ENCODE results near the gene C13orf46. TPM values are rescaled to one million over a fixed set of nuclear protein-coding genes. Genes with fewer than 3 reads are reported as not detected.

Gene C13orf46
- total RNA-seq, 1 experiment from 2014 or later = 0.10 TPM

DNA sequence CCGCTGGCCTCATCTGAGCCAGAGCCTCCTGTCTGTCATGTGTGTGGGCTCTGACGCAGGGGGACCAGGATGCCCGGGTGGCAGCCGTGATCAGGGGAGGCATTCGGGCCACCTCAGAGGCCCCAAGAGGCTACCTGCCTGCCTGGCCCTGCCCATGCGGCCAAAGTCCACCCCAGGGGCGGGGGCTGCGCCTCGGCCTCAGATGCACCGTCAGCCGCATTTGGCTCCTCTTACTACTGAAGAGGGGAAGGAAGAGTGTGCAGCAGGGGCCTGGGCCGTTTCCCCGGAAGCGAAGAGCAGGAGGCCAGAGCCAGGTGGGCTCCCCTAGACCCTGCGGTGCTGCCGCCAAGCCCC lies 34.0 kb downstream of the C13orf46 start:
- DNase-seq (ENCODE audit: low read depth) = no peak

- DNase-seq (ENCODE audit: low read depth) = no peak
Observed at GRCh38 chr13:113939129-113939943, 34.5 kb downstream of the C13orf46 start.

- DNase-seq (ENCODE audit: low read depth) = no peak
Observed at GRCh38 chr13:113938716-113939115, 35.2 kb downstream of the C13orf46 start.

- DNase-seq (ENCODE audit: low read depth) = no peak
Observed at GRCh38 chr13:113938246-113938645, 35.6 kb downstream of the C13orf46 start.

DNA sequence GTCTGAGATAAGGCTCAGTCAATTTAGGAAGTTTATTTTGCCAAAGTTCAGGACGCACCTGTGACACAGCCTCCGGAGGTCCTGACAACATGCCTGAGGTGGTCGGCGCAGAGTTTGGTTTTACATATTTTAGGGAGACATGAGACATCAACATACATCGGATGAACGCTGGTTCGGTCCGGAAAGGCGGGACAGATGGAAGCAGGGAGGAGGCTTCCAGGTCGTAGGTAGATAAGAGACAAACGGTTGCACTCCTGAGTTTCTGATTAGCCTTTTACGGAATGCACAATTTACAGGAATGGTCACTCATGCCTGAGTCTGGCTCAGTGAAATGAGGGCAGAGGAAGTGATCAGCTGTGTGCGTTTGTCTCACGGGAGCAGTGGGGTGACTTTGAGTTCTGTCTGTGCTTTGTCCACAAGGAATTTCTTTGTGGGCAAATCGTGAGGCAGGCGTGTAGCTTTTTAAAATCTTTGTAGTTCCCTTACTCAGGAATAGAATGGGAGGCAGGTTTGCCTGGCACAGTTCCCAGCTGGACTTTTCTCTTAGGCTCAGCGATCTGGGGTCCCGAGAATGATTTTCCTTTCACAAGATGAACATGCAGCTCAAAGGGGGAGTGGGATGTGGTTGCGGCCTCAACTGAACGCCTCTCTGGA lies 36.2 kb downstream of the C13orf46 start:
- DNase-seq (ENCODE audit: low read depth) = no peak

DNA sequence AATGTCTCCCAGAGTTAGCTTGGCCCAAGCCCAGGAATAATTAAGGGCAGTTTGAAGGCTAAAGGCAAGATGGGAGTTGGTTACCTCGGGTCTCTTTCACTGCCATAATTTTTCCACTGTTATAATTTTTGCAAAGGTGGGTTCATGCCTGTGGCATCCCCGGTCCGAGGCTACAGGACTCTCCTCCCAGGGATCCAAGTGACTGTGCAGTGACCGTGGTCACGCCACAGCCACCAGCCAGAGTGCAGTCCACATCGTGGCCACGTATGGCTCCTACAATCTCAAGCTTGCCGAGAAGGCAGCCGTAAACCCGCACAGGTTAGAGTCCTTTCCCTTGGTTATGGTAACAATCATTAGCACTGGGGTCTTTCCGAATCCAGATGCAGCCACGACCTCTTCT lies 36.8 kb downstream of the C13orf46 start:
- DNase-seq (ENCODE audit: low read depth) = no peak

GRCh38 chr13:113936166-113936965 lies 37.5 kb downstream of the C13orf46 start:
- DNase-seq (ENCODE audit: low read depth) = no peak

- DNase-seq (ENCODE audit: low read depth) = no peak
Observed at GRCh38 chr13:113935001-113935844, 38.7 kb downstream of the C13orf46 start.

DNA sequence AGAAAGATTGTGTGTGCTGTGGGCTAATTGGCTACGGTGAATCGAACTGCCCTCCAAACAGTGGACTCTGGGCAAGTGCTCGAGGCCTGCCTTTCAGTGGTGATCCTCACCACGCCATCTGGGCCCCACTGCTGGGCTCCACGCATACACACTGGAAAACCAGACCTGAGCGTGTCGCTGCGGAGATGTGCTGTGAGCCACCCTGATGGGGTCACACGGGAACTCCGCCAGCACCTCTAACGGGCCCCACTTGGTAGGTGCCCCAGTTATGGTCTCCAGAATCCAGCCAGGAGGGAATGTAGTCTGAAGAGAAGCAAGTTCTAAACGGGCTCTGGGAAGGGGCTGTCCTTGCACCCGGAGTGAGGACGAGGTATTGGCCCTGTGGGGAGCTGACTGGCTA lies 39.3 kb downstream of the C13orf46 start:
- no peak for DNase-seq (ENCODE audit: low read depth)

- DNase-seq (ENCODE audit: low read depth) = no peak
Observed at GRCh38 chr13:113933901-113934300, 40.0 kb downstream of the C13orf46 start.

DNA sequence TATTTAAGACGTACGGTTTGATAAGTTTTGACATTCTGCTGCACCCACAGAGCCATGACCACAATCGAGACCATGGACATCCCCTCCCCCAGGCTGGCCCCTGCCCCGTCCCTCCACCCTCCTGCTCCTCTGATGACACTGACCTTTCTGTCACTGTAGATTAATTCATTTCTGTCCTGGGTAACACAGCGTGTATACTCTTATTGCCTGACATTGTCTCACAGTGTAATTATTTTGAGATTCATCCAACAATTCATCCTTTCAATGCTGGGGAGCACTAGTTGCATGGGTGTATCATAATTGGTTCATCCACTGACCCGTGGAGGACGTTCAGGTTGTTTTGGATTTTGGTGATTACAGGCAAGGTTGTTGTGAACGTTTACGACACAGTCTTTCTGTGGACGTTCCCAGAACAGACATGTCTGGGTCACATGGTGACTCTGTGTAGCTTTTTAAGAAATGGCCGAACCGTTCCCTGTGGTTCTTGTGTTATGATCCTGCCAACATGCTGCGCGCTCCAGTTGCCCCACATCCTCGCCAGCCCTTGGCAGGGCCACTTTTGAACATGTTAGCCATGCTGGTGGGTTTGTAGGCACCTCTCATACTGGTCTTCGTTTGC lies 41.9 kb downstream of the C13orf46 start:
- no peak for DNase-seq (ENCODE audit: low read depth)

- peak; percentile 53 for DNase-seq (ENCODE audit: low read depth)
Observed at GRCh38 chr13:113930671-113931637, 42.9 kb downstream of the C13orf46 start.

DNA sequence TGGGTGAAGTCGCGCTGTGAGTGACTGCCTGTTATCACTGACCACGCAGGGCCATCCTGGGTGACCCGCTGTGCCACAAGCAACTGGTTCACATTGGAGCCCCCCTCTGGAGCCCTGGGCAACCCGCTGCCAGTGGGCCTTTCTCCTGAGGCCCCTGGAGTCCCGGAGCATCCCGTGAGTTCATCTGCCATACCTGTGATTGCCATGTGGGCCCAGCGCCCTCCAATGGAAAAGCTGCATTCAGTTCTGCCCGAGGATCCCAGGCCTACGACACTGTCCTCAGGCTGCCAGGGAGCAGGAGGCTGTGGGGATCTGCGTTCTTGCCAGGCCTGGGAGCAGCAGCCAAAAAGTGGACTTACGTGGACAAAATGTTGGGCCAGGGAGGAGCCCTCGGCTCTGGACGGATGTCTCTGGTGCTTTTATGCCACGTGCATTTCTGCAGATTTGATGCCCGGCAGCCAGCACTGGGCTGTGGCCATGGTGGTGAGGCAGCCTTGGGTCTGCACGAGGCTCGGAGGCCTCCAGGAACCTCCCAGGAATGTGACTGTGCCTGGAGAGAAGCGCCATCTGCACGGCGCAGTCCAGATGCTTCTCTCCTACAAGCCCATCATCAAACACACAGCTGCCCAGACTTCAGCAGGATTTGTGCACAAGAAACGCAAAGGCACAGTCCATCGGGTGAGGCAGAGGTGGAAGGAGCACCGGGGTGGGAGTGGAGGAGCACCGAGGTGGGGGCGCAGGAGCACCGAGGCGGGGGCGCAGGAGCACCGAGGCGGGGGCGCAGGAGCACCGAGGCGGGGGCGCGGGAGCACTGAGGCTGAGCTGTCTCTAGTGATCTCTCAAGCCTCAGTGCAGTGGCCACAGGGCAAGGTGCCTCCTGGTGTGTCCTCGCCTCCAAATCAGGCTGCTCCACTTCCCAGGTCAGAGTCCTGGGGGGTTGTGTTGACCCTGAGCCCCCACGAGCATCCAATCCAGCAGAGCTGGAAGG lies 44.0 kb downstream of the C13orf46 start:
- DNase-seq (ENCODE audit: low read depth) = no peak

DNA sequence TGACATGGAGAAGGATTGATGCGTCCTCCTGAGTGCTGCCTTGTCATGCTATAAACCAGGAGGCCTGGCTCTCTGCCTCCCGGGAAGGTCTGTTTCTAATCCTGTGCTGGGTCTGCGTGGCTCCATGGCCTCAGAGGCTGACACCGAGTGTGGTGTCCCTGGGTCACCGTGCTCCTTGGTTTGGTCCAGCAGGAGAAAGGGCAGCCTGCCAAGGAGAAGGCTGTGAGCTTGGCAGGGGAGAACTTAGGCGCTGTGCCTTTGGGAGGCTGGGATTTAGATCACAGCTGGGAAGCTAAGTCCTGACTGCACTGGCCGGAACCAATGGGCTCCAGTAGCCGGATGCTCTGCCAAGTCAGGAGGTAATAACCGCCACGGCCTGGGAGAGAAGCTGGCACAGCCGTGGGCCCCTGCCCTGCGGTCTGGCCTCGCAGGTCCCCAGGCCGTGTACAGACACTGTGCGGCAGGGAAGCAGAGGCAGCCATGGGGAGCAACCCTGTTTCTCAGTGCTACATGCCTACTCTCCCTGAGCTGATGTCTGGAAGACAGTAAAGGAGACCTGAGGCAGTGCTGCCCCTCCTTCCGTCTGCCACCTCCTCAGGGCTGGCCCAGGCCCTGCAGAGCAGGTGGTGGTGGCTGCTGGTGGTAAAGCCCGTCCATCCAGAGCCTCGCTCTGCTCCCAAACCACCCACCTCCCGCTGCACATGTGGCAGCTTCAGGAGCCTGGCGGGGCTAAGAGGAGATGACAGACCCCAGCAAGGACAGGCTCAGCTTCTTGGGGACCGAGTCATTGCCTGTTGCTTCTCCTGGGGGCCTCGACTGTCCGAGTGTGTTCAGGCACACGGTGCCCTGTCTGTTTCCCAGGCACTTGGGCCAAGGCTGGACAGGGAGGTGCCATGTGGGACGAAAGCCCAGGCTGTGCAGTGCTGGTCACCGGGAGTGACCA lies 44.9 kb downstream of the C13orf46 start:
- peak; percentile 40 for DNase-seq (ENCODE audit: low read depth)

DNA sequence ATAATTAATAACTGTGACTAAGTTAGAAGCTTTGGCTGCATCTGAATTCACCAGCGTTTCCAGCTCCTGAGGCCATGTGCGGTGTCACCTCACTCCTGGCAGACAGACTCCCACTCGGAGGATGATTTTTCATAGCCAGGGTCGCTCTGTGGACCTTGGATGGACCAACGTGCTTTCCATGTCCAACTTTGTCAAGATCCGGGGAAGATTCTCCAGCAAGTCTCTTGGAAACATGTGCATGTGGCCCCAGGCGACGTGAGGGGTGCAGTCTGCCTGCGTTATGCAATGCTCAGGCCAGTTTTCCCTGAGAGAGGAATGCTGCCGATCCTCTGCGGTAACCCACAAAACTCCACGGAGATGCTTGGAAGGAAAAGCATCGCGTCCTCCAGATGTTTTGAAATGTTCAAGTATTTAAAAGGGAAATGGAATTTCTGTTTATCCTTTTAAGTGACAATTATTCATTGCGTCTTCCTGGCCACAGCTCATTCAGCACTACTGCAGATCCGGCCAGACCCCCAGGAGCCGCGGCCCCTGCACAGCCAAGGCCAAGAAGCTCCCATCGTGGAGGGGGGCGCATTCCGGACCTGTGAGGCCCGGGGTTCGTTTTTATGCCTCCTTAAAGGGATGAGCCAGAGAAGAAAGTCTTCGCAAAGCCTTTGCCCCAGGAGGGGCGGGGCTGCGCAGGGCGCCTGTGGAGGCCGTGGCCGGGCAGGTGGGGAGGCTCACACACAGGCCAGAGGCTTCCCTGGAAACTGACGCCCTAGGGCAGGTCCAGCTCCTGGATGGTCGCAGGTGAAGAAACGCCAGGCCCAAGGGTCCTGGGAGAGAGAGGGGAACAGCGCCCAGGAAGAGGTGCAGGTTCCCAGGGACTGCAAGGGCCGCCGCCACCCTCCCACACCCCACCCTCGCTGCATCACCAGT lies 46.0 kb downstream of the C13orf46 start:
- no peak for DNase-seq (ENCODE audit: low read depth)

GRCh38 chr13:113926951-113927660 lies 46.8 kb downstream of the C13orf46 start:
- no peak for DNase-seq (ENCODE audit: low read depth)

All from M059J (cell line).